ENCODE data around the gene B3GLCT. TPM values are rescaled to one million over a fixed set of nuclear protein-coding genes. Genes with fewer than 3 reads are reported as not detected.

Gene B3GLCT
- total RNA-seq, 1 donor from 2014 or later: 27.2 TPM

- H3K27me3 Mint-ChIP-seq (ENCODE audit: low read depth): peaks cover 6% of the 10 kb centered on the region
- no peak overlapping the region for H3K4me3 Mint-ChIP-seq
- H3K4me1 Mint-ChIP-seq: peaks cover 3% of the 10 kb centered on the region
- peaks cover 8% of the 10 kb centered on the region for H3K9me3 Mint-ChIP-seq
- peak overlapping the region; percentile 39 for H3K27ac Mint-ChIP-seq
- no peak for TF ChIP-seq CTCF (IDR thresholded peaks at IDR 0.05; ENCODE audit: unreplicated experiment)
- no peaks in the 10 kb centered on the region for H3K36me3 Mint-ChIP-seq
- DNase-seq (ENCODE audit: low spot score in 2 of 2, unreplicated experiment in 2 of 2): no peak
Observed at GRCh38 chr13:31184981-31185645, 14.7 kb upstream of the B3GLCT start.

DNA sequence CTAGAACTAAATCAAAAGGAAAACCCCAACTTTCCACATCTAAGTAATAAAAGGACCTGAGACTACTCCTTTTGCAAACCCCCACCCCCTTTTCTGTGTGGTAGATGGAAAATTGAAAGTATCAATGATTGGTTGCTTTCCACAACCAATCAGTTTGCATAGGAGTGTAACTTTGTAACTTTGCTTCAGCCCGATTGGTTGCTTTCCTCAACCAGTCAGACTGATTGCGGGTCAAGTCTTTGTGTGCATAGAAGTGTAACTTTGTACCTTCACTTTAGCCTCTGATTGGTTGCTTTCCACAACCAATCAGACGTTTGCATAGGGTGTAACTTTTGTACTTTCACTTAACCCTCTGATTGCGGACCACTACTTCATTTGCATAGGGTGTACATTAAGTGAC is 8.0 kb upstream of the B3GLCT start:
- Mint-ChIP-seq H3K36me3 (no peaks in the 10 kb centered on the region), H3K27ac (no peak overlapping the region), H3K4me3 (no peak overlapping the region), H3K4me1 (peaks cover 2% of the 10 kb centered on the region), H3K9me3 (peaks cover 8% of the 10 kb centered on the region), H3K27me3 (ENCODE audit: low read depth) (peaks cover 17% of the 10 kb centered on the region)
- no peak for TF ChIP-seq CTCF (IDR thresholded peaks at IDR 0.05; ENCODE audit: unreplicated experiment)
- DNase-seq (ENCODE audit: low spot score in 2 of 2, unreplicated experiment in 2 of 2): no peak

DNA sequence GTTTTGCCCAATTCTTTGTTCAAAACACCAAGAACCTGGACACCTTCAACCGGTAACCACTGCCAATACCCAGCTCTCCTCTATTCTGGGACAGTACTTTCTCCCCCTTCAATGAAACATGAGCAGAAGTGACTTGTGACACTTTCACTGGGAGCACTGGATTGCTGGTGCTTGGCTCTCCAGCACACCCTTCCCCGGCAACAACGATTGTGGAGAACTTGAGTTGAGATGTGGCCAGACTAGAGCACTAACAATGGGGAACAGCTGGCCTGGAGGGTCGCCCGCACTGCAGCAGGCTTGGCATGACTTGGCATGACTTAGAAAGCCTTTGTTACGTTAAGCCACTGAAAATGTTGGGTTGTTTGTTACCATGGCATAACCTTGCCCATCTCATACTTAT is 7.5 kb upstream of the B3GLCT start:
- H3K9me3 Mint-ChIP-seq: peaks cover 8% of the 10 kb centered on the region
- no peaks in the 10 kb centered on the region for H3K36me3 Mint-ChIP-seq
- H3K4me3 Mint-ChIP-seq: no peak overlapping the region
- peaks cover 17% of the 10 kb centered on the region for H3K27me3 Mint-ChIP-seq (ENCODE audit: low read depth)
- TF ChIP-seq CTCF (IDR thresholded peaks at IDR 0.05; ENCODE audit: unreplicated experiment): no peak
- H3K4me1 Mint-ChIP-seq: peaks cover 2% of the 10 kb centered on the region
- DNase-seq (ENCODE audit: low spot score in 2 of 2, unreplicated experiment in 2 of 2): no peak
- no peak overlapping the region for H3K27ac Mint-ChIP-seq

- Mint-ChIP-seq H3K4me1 (peaks cover 2% of the 10 kb centered on the region), H3K9me3 (no peaks in the 10 kb centered on the region), H3K36me3 (no peaks in the 10 kb centered on the region), H3K27me3 (ENCODE audit: low read depth) (peaks cover 7% of the 10 kb centered on the region), H3K4me3 (no peak overlapping the region), H3K27ac (no peak overlapping the region)
- DNase-seq (ENCODE audit: low spot score in 2 of 2, unreplicated experiment in 2 of 2): no peak
- TF ChIP-seq CTCF (IDR thresholded peaks at IDR 0.05; ENCODE audit: unreplicated experiment): no peak
Observed at GRCh38 chr13:31195616-31196015, 4.2 kb upstream of the B3GLCT start.

GRCh38 chr13:31196992-31197391 is 2.8 kb upstream of the B3GLCT start:
- H3K4me3 Mint-ChIP-seq: no peak overlapping the region
- no peak for TF ChIP-seq CTCF (IDR thresholded peaks at IDR 0.05; ENCODE audit: unreplicated experiment)
- peaks cover 8% of the 10 kb centered on the region for H3K4me1 Mint-ChIP-seq
- no peaks in the 10 kb centered on the region for H3K9me3 Mint-ChIP-seq
- H3K27me3 Mint-ChIP-seq (ENCODE audit: low read depth): peaks cover 3% of the 10 kb centered on the region
- H3K36me3 Mint-ChIP-seq: no peaks in the 10 kb centered on the region
- no peak overlapping the region for H3K27ac Mint-ChIP-seq
- DNase-seq (ENCODE audit: low spot score in 2 of 2, unreplicated experiment in 2 of 2): no peak

Measured in mesothelial cell of epicardium (in vitro differentiated cells).